ENCODE measurements around the gene ZMYM5.

Gene ZMYM5

DNA sequence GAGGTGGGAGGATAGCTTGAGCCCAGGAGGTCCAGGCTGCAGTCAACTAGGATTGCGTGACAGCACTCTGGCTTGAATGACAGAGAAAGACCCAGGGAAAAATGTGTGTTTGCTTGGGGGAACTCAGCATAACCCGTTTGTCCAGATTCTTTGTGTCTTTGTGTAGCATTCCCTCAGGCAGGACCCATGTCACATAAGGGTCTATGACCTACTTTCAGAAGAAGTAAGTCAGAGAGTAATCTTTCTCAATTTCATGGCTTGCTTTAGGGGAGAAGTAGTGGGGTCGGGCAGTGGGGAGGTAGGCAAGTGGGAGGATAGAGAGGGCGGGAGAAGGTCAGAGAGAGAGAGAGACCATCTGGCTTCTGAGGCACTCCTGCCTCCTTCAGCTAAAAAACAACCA lies 68.8 kb downstream of the ZMYM5 start:
- TF ChIP-seq ZFX (IDR thresholded peaks at IDR 0.05; ENCODE audit: borderline replicate concordance): no peak
- TF ChIP-seq, protein P1, sequence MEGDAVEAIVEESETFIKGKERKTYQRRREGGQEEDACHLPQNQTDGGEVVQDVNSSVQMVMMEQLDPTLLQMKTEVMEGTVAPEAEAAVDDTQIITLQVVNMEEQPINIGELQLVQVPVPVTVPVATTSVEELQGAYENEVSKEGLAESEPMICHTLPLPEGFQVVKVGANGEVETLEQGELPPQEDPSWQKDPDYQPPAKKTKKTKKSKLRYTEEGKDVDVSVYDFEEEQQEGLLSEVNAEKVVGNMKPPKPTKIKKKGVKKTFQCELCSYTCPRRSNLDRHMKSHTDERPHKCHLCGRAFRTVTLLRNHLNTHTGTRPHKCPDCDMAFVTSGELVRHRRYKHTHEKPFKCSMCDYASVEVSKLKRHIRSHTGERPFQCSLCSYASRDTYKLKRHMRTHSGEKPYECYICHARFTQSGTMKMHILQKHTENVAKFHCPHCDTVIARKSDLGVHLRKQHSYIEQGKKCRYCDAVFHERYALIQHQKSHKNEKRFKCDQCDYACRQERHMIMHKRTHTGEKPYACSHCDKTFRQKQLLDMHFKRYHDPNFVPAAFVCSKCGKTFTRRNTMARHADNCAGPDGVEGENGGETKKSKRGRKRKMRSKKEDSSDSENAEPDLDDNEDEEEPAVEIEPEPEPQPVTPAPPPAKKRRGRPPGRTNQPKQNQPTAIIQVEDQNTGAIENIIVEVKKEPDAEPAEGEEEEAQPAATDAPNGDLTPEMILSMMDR (IDR thresholded peaks at IDR 0.05): no peak
- H3K27ac ChIP-seq: no peak overlapping the region

DNA sequence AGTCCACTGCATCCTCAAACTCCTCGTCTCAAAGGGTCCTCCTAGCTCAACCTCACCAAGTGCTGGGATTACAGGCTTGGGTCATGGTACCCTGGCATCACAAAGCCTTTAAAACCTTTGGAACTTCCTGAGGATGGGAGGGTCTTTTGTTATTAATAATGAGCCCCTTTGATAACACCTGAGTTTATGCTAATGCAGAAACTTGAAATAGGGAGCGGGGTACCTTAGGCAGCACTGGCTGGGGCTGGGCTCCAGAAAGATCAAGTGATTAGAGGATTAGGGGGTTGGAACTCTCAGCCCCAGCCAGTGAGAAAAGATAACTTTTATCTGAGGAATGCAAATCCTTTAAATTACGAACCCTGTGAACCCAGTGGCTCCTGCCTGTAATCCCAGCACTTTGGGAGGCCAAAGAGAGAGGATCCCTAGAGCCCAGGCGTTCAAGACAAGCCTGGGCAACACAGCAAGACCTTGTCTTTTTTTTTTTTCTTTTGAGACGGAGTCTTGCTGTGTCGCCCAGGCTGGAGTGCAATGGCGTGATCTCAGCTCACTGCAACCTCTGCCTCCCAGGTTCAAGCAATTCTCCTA lies 71.4 kb downstream of the ZMYM5 start:
- TF ChIP-seq ZFX (IDR thresholded peaks at IDR 0.05; ENCODE audit: borderline replicate concordance): no peak
- TF ChIP-seq, protein P1 (IDR thresholded peaks at IDR 0.05): no peak
- no peak overlapping the region for H3K27ac ChIP-seq

- peak within 1 kb of the TSS; percentile 96 for H3K27ac ChIP-seq
Observed at GRCh38 chr13:19782727-19783682, 80.4 kb downstream of the ZMYM5 start, which contains the start of gene PSPC1. PSPC1 (minus strand) TSS chr13:19782945; CDS start chr13:19782757, 188 bp downstream.

- TF ChIP-seq ZFX (IDR thresholded peaks at IDR 0.05; ENCODE audit: borderline replicate concordance): no peak
- TF ChIP-seq, protein P1 (IDR thresholded peaks at IDR 0.05): no peak
- H3K27ac ChIP-seq: peak overlapping the region; percentile 96
Observed at GRCh38 chr13:19782049-19782726, 81.3 kb downstream of the ZMYM5 start.

- H3K27ac ChIP-seq: peak overlapping the region; percentile 96
- TF ChIP-seq ZFX (IDR thresholded peaks at IDR 0.05; ENCODE audit: borderline replicate concordance): no peak
- TF ChIP-seq, protein P1 (IDR thresholded peaks at IDR 0.05): no peak
Observed at GRCh38 chr13:19781526-19781925, 81.9 kb downstream of the ZMYM5 start.

DNA sequence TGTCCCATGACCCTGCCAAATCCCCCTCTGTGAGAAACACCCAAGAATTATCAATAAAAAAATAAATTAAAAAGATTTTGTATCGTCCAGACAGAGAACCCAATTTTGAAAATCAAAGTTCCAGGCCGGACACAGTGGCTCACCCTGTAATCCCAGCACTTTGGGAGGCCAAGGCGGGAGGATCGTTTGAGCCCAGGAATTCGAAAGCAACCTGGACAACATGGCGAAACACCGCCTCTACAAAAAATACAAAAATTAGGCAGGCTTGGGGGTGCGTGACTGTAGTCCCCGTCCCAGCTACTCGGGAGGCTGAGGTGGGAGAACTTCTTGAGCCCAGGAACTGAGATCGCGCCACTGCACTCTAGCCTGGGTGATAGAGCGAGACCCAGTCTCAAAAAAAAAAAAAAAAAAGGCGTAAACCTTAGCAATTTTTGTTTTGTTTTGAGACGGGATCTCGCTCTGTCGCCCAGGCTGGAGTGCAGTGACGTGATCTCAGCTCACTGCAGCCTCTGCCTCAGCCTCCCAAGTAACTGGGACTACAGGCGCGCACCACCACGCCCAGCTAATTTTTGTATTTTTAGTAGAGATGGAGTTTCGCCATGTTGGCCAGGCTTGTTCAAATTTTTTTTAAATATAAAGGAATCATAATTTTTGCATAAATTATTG lies 82.6 kb downstream of the ZMYM5 start:
- peak overlapping the region; percentile 96 for H3K27ac ChIP-seq

All from 22Rv1 (cell line).